IPS-15b (cell line): Measurements from ENCODE around the gene CORO1C.

Experiments
- H3K27me3 ChIP-seq: one replicate; pipeline ENCODE4 v1.6.1; 2013; ENCODE audit warnings: low read length; ENCODE audit not compliant: control insufficient read depth, insufficient read depth
- H3K36me3 ChIP-seq: one replicate; pipeline ENCODE4 v1.6.1; 2013; ENCODE audit warnings: low read length; ENCODE audit not compliant: control insufficient read depth, insufficient read depth
- H3K4me1 ChIP-seq: one replicate; pipeline ENCODE4 v1.6.1; 2013; ENCODE audit warnings: mild to moderate bottlenecking, low read length; ENCODE audit not compliant: control insufficient read depth, insufficient read depth
- H3K4me3 ChIP-seq: one replicate; pipeline ENCODE4 v1.5.1; 2013; ENCODE audit warnings: low read depth, low read length
- H3K9ac ChIP-seq: one replicate; pipeline ENCODE4 v1.6.1; 2013; ENCODE audit warnings: low read depth, mild to moderate bottlenecking, low read length
- H3K9me3 ChIP-seq: one replicate; pipeline ENCODE4 v1.6.1; 2013; ENCODE audit warnings: mild to moderate bottlenecking, low read length; ENCODE audit not compliant: control insufficient read depth, insufficient read depth

Gene CORO1C

DNA sequence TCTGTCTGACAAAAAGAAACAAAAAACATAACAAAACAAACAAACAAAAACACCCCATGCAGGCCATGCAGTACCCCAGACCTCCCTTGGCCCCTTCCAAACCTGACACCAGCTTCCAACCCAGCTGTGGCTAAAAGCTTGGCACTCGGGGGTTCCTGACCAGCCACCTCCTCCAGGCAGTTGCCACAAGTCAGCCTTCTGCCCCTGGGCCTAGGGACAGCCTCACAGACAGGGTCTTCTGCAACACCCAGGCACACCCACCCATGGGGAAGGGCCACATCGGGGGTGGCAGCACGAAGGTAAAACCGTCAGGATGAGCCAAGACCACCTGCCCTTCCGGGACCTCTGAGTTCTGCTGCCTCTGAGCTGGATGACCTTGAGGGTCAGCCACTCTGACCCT is 122.7 kb downstream of the CORO1C start:
- no peaks in the 10 kb centered on the region for H3K9me3 ChIP-seq
- no peak overlapping the region for H3K4me3 ChIP-seq
- H3K36me3 ChIP-seq: no peaks in the 10 kb centered on the region
- H3K9ac ChIP-seq: no peak overlapping the region
- no peaks in the 10 kb centered on the region for H3K27me3 ChIP-seq
- peaks cover 2% of the 10 kb centered on the region for H3K4me1 ChIP-seq

DNA sequence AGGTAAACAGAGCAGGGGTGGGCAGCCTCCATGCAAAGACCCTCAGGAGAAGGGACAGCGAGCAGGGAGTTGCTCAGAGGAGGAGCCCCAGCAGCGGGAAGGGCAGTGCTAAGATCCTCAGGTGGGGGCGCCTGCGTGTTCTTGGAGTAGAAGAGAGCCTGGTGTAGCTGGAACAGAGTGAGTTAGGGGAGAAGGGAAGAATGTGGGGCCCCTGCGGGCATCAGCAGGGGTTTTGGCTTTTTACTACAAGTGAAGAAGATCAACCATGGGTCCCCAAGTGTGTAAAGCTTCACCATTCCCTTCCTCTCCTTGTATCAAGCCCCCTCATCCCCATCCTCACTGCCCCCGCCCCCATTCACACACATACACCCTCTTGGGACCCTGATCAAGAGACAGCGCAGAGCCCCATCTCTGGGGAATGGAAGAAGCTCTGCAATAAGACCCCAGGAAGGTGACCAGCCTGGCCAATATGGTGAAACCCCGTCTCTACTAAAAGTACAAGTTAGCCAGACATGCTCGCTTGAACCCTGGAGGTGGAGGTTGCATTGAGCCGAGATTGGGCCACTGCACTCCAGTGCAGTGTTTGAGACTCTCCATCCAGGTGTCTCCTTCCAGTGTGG is 123.2 kb downstream of the CORO1C start:
- Histone ChIP-seq H3K9me3 (no peaks in the 10 kb centered on the region), H3K36me3 (no peaks in the 10 kb centered on the region), H3K9ac (no peak overlapping the region), H3K27me3 (no peaks in the 10 kb centered on the region), H3K4me3 (no peak overlapping the region), H3K4me1 (peaks cover 2% of the 10 kb centered on the region)

DNA sequence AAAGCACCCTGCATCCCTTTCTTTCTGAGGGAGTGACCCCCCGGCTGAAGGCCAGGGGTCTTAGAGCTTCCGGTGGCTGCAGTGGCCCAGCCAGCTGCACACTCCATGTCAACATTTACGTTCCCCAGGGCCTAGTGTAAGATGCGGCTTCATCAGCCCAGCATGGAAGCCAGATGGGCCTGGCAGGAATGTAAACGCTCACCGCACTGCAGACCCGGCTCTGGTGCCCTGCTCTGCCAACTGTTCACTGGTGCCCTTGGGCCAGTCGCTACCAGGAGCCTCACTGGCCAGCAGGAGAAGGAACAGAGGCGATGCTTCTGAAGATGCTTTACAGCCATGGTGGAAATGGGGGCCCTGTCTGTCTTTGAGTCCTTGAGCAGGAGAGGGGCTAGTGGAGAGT is 124.8 kb downstream of the CORO1C start:
- no peaks in the 10 kb centered on the region for H3K9me3 ChIP-seq
- no peaks in the 10 kb centered on the region for H3K27me3 ChIP-seq
- peaks cover 2% of the 10 kb centered on the region for H3K4me1 ChIP-seq
- H3K9ac ChIP-seq: no peak overlapping the region
- no peaks in the 10 kb centered on the region for H3K36me3 ChIP-seq
- H3K4me3 ChIP-seq: no peak overlapping the region

- Histone ChIP-seq H3K36me3 (no peaks in the 10 kb centered on the region), H3K9me3 (no peaks in the 10 kb centered on the region), H3K9ac (no peak overlapping the region), H3K4me3 (no peak overlapping the region), H3K4me1 (peaks cover 2% of the 10 kb centered on the region), H3K27me3 (no peaks in the 10 kb centered on the region)
Observed at GRCh38 chr12:108605690-108606406, 125.5 kb downstream of the CORO1C start.

GRCh38 chr12:108605000-108605689 is 126.2 kb downstream of the CORO1C start:
- Histone ChIP-seq H3K9ac (no peak overlapping the region), H3K4me1 (peaks cover 2% of the 10 kb centered on the region), H3K4me3 (no peak overlapping the region), H3K36me3 (no peaks in the 10 kb centered on the region), H3K27me3 (no peaks in the 10 kb centered on the region), H3K9me3 (no peaks in the 10 kb centered on the region)

- Histone ChIP-seq H3K4me3 (no peak overlapping the region), H3K4me1 (peaks cover 2% of the 10 kb centered on the region), H3K9me3 (no peaks in the 10 kb centered on the region), H3K36me3 (no peaks in the 10 kb centered on the region), H3K9ac (no peak overlapping the region), H3K27me3 (no peaks in the 10 kb centered on the region)
Observed at GRCh38 chr12:108604208-108604941, 126.9 kb downstream of the CORO1C start.

- Histone ChIP-seq H3K4me3 (no peak overlapping the region), H3K4me1 (peaks cover 2% of the 10 kb centered on the region), H3K36me3 (no peaks in the 10 kb centered on the region), H3K9me3 (no peaks in the 10 kb centered on the region), H3K9ac (no peak overlapping the region), H3K27me3 (no peaks in the 10 kb centered on the region)
Observed at GRCh38 chr12:108603743-108604142, 127.6 kb downstream of the CORO1C start.

DNA sequence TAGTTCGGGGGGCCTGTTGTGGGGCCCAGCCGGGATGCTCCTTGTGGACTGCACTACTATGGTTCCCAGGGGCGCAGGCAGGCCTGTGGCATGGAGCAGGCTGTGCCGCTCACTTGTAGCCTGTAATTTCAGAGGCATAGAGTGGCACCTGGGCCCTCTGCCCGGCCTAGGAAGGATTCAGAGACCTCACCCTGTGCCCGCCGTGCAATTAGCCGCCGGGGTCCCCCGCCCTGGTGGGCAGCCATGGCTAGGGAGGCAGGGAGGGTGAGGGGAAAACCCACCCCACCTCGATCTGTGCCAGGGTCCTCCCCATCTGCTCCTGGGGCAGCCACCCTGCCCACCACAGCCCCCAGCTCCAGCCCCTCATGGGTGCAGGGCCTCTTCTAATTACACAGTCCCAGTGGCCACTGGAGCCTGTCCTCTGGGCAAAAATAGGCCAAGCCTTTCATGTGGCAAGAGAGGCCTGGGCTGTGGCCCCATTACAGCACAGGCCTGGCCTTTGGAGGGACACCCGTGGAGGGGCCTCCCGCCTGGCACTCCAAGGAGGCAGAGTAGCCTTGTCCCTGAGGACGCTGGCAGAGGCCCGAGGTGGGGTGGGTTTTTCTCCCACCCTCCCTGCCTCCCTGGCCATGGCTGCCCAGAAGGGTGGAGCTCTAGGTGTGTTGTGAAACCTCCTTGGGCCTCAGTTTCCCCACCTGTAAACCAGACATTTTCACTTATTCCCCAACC is 128.2 kb downstream of the CORO1C start:
- peaks cover 2% of the 10 kb centered on the region for H3K4me1 ChIP-seq
- H3K27me3 ChIP-seq: no peaks in the 10 kb centered on the region
- H3K9me3 ChIP-seq: no peaks in the 10 kb centered on the region
- no peaks in the 10 kb centered on the region for H3K36me3 ChIP-seq
- no peak overlapping the region for H3K9ac ChIP-seq
- no peak overlapping the region for H3K4me3 ChIP-seq

GRCh38 chr12:108602209-108602705 is 129.1 kb downstream of the CORO1C start:
- no peak overlapping the region for H3K4me3 ChIP-seq
- H3K36me3 ChIP-seq: no peaks in the 10 kb centered on the region
- H3K27me3 ChIP-seq: no peaks in the 10 kb centered on the region
- no peak overlapping the region for H3K9ac ChIP-seq
- peaks cover 2% of the 10 kb centered on the region for H3K4me1 ChIP-seq
- H3K9me3 ChIP-seq: no peaks in the 10 kb centered on the region

DNA sequence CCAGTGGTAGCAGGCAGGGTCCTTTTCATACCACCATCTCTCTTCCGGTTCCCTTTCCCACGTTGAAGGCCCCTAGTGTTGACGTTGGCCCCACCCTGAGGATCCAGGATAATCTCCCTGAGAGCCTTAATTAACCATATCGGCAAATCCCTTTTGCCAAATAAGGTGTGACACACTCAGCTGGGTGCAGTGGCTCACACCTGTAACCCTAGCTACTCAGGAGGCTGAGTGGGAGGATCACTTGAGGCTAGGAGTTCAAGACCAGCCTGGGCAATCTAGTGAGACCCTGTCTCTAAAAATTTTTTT is 130.7 kb downstream of the CORO1C start:
- Histone ChIP-seq H3K27me3 (no peaks in the 10 kb centered on the region), H3K4me1 (peaks cover 2% of the 10 kb centered on the region), H3K36me3 (no peaks in the 10 kb centered on the region), H3K9ac (no peak overlapping the region), H3K4me3 (no peak overlapping the region), H3K9me3 (no peaks in the 10 kb centered on the region)
